NT2/D1 (cell line): ENCODE results near the gene ERC1.

Source experiments
- DNase-seq: peaks from one replicate; pipeline ENCODE4 v3.0.0-alpha.2; 2011; ENCODE audit warnings: low read depth, low spot score
- H3K27me3 ChIP-seq: 2 replicates; pipeline ENCODE4 v1.6.0; 2011; ENCODE audit warnings: mild to moderate bottlenecking; ENCODE audit not compliant: insufficient read length, insufficient read depth
- H3K36me3 ChIP-seq: 2 replicates; pipeline ENCODE4 v1.6.1; 2011; ENCODE audit warnings: mild to moderate bottlenecking, low read length, mixed read lengths; ENCODE audit not compliant: insufficient read depth, insufficient read length
- H3K4me1 ChIP-seq: 2 replicates; pipeline ENCODE4 v1.5.1; 2011; ENCODE audit not compliant: insufficient read depth, insufficient read length
- H3K4me3 ChIP-seq: 2 replicates; pipeline ENCODE4 v1.5.1; 2011; ENCODE audit warnings: low read depth; ENCODE audit not compliant: insufficient read length
- H3K9ac ChIP-seq: 2 replicates; pipeline ENCODE4 v1.6.0; 2011; ENCODE audit warnings: low read depth; ENCODE audit not compliant: insufficient read length
- H3K9me3 ChIP-seq: 2 replicates; pipeline ENCODE4 v1.5.1; 2011; ENCODE audit warnings: mild to moderate bottlenecking, low read length; ENCODE audit not compliant: insufficient read depth
- SUZ12 ChIP-seq: IDR thresholded peaks from 2 replicates; pipeline ENCODE4 v1.6.1; 2011; ENCODE audit not compliant: insufficient read length, insufficient read depth; ENCODE audit errors: extremely low read depth
- YY1 ChIP-seq: IDR thresholded peaks from 2 replicates; pipeline ENCODE4 v1.6.1; 2011; ENCODE audit not compliant: insufficient read length, insufficient read depth
- ZNF274 ChIP-seq: IDR thresholded peaks from 2 replicates; pipeline ENCODE4 v1.6.1; 2011; ENCODE audit warnings: mild to moderate bottlenecking, low read depth, low read length

The ERC1 gene

DNA sequence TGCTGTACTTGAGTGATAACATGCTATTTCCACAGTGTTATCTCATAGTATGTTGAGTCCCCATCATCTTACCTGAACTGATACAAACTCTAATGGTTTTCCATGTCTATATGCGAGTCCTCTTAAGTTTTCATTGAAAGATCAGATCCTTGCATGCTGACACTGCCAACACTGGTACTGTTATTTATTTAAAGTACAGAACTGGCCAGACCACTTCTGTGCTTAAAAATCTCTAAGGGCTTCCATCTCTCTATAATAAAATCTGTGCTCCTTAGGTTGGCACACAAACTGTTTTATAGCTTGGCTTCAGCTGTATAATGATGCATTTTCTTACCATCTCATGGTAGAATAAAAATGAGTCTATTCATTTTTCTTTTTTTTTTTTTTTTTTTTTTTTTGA, 188.1 kb downstream of the ERC1 start:
- Histone ChIP-seq H3K4me3 (no peak overlapping the region), H3K27me3 (no peaks in the 10 kb centered on the region), H3K4me1 (no peaks in the 10 kb centered on the region), H3K9ac (no peak overlapping the region), H3K9me3 (no peaks in the 10 kb centered on the region; the same call in 1 of the 2 replicates), H3K36me3 (peaks cover 12% of the 10 kb centered on the region)
- DNase-seq, result no peak
- TF ChIP-seq YY1 (no peak), ZNF274 (no peak), SUZ12 (no peak)

- Histone ChIP-seq H3K36me3 (peaks cover 18% of the 10 kb centered on the region), H3K4me3 (no peak overlapping the region), H3K4me1 (no peaks in the 10 kb centered on the region), H3K9me3 (no peaks in the 10 kb centered on the region; the same call in 1 of the 2 replicates), H3K27me3 (no peaks in the 10 kb centered on the region), H3K9ac (no peak overlapping the region)
- no peak for TF ChIP-seq SUZ12
- no peak for TF ChIP-seq YY1
- DNase-seq, result no peak
These were observed 191.0 kb downstream of the ERC1 start for GRCh38 chr12:1182069-1182468.

DNA sequence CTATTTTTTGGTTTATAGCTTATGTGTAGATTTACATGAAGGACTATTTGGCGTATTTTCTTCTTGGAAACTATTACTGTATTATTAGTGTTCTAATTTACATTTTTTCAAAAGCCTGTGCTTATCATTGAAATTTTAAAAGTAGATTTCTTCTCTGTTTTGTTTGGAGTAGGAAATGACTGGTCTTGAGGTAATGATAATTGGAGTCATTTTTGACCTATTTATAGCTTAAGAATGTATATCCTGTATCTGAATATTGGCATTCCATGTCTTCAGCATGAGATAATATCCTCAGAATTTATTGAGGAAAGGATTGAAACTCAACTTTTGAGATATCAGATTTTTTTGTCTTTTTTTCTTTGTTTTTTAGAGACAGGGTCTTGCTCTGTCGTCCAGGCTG, 193.4 kb downstream of the ERC1 start:
- DNase-seq, result no peak

GRCh38 chr12:1185460-1186182, 194.6 kb downstream of the ERC1 start:
- Histone ChIP-seq H3K9ac (no peak overlapping the region), H3K4me3 (no peak overlapping the region), H3K27me3 (no peaks in the 10 kb centered on the region), H3K36me3 (peaks cover 34% of the 10 kb centered on the region), H3K9me3 (no peaks in the 10 kb centered on the region), H3K4me1 (no peaks in the 10 kb centered on the region)
- DNase-seq, result no peak
- no peak for TF ChIP-seq ZNF274
- no peak for TF ChIP-seq YY1
- TF ChIP-seq SUZ12, result no peak

More for the DNA sequence above, 193.4 kb downstream of the ERC1 start:
- TF ChIP-seq ZNF274 (no peak), YY1 (no peak), SUZ12 (no peak)
- H3K4me3 ChIP-seq, result no peak overlapping the region
- peaks cover 27% of the 10 kb centered on the region for H3K36me3 ChIP-seq
- no peaks in the 10 kb centered on the region for H3K27me3 ChIP-seq
- no peak overlapping the region for H3K9ac ChIP-seq
- no peaks in the 10 kb centered on the region for H3K9me3 ChIP-seq
- no peaks in the 10 kb centered on the region for H3K4me1 ChIP-seq

DNA sequence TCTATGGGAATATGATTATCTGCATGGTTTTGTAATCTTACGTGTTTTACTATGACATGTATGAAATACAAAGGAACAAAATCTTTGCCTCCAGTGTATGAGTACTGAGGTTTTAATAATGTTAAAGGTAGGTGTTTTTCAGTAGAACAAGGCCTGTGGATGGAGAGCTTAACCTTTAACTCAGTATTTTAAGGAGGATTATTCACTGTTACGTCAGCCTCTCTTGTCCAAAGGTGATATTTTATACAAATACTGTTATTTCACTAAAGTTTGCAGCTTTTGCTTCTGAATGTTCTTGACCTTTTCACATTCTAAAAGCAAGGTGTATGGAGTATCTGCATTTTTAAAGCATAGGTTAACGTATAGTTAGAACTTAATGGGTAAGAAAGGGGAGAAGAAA, 195.3 kb downstream of the ERC1 start:
- Histone ChIP-seq H3K9me3 (no peaks in the 10 kb centered on the region), H3K4me3 (no peak overlapping the region), H3K27me3 (no peaks in the 10 kb centered on the region), H3K9ac (no peak overlapping the region), H3K4me1 (no peaks in the 10 kb centered on the region), H3K36me3 (peaks cover 39% of the 10 kb centered on the region)
- TF ChIP-seq SUZ12 (no peak), ZNF274 (no peak), YY1 (no peak)
- DNase-seq, result no peak

DNA sequence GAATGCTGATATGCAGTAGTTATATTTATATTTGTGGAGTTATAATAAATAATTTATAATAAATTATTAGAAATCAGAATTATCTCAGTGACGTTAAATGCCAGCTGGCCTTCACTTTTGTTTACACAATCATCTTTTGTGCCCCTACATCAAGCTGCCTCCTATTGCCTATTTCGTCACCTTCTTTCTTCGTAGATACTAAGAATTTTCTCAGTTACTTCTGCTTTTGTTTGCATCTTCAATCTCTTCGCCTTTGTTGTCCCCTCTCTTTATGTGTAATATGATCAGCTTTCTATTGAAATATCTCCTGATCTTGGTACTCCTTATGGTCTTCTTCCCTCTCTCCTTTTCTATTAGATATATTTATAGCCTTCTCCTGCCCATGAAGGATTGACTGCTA, 197.0 kb downstream of the ERC1 start:
- peaks cover 30% of the 10 kb centered on the region for H3K36me3 ChIP-seq
- no peaks in the 10 kb centered on the region for H3K4me1 ChIP-seq
- TF ChIP-seq YY1, result no peak
- no peak for TF ChIP-seq SUZ12
- no peak for TF ChIP-seq ZNF274
- no peaks in the 10 kb centered on the region for H3K27me3 ChIP-seq
- H3K9ac ChIP-seq, result no peak overlapping the region
- H3K9me3 ChIP-seq, result no peaks in the 10 kb centered on the region
- DNase-seq, result no peak
- no peak overlapping the region for H3K4me3 ChIP-seq

DNA sequence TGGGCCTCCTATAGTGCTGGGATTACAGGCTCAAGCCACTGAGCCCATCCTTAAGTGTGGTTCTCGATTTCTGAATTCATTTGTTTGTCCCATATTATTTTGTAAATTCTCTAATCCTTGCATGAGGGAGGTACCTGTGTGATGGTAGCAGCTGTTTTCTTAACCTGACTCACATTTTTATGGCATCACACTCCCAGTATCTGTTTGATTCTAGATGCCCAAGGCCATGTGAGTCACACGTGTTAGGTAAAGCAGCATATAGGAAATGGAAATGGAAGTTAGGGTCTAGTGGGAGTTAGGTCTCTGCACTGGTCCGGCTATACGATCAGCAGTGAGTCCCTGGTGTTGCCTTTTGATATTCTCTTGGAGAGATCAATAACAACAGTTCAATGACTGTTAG, 198.1 kb downstream of the ERC1 start:
- Histone ChIP-seq H3K36me3 (peaks cover 34% of the 10 kb centered on the region), H3K9me3 (no peaks in the 10 kb centered on the region), H3K9ac (no peak overlapping the region), H3K4me1 (no peaks in the 10 kb centered on the region), H3K27me3 (no peaks in the 10 kb centered on the region), H3K4me3 (no peak overlapping the region)
- no peak for DNase-seq
- TF ChIP-seq YY1 (no peak), SUZ12 (no peak), ZNF274 (no peak)
